Adrenal gland (tissue), 12 donors: ENCODE results near the gene RPS6KC1. TPM values are rescaled to one million over a fixed set of nuclear protein-coding genes. Genes with fewer than 3 reads are reported as not detected.
"Not testable (repeated sequence)": the region's sequence is repeated elsewhere in the genome, so short reads cannot be mapped to it uniquely, and the experiment has no call there.

Experiments
- DNase-seq, 7 donors: peaks; one replicate each; pipeline ENCODE4 v3.0.0-alpha.2; 2019 to 2020
- H3K27ac ChIP-seq, 5 donors: fragments of 200-600 bp; sonication (generic) in 4 of 5; 1 replicate in 3 of 5; 2 replicates in 2 of 5; pipeline versions ENCODE4 v1.5.1 to v1.8.0; 2016 to 2020; ENCODE audit warnings: mild to moderate bottlenecking in 1 of 5
- H3K27me3 ChIP-seq: fragments of 200-600 bp; 2 replicates; pipeline ENCODE4 v1.8.0; 2021
- H3K36me3 ChIP-seq, 2 donors: fragments of 200-600 bp; replicated peaks in 1 of 2; 1 replicate in 1 of 2; 2 replicates in 1 of 2; pipeline versions ENCODE4 v1.5.1 to v1.8.0; 2018 to 2022
- H3K4me1 ChIP-seq, 2 donors: fragments of 200-600 bp; replicated peaks in 1 of 2; 1 replicate in 1 of 2; 2 replicates in 1 of 2; pipeline versions ENCODE4 v1.5.1 to v1.8.0; 2018 to 2021
- H3K4me3 ChIP-seq, 4 donors: fragments of 200-600 bp; sonication (generic) in 3 of 4; one replicate each; pipeline ENCODE4 v1.5.1; 2016 to 2018
- H3K9me3 ChIP-seq, 3 donors: fragments of 200-600 bp; sonication (generic) in 1 of 3; replicated peaks in 1 of 3; 1 replicate in 2 of 3; 2 replicates in 1 of 3; pipeline versions ENCODE4 v1.5.1 to v1.8.0; 2016 to 2021
- CTCF ChIP-seq, 6 experiments: fragments of 450-650 bp in 4 of 6; fragments of 200-600 bp in 2 of 6; sonication (generic) in 1 of 6; IDR thresholded peaks; 1 replicate in 5 of 6; 2 replicates in 1 of 6; pipeline versions ENCODE4 v1.5.1 to v1.8.0; 2016 to 2021; ENCODE audit warnings: antibody characterized with exemption in 6 of 6, mild to moderate bottlenecking in 2 of 6, moderate library complexity in 1 of 6
- POLR2A ChIP-seq, 2 donors: fragments of 450-650 bp; IDR thresholded peaks; one replicate each; pipeline ENCODE4 v1.6.1; 2017; ENCODE audit warnings: antibody characterized with exemption in 2 of 2, mild to moderate bottlenecking in 2 of 2, moderate library complexity in 1 of 2
- WGBS, 4 donors: extraction: QIAGEN DNeasy Blood & Tissue Kit in 2 of 4; methylation state at CpG; one replicate each; pipeline versions ENCODE4 v1.1.5 to v1.1.7; 2013 to 2017; 5-methylcytosine and 5-hydroxymethylcytosine counted together
- intact Hi-C, 2 donors: fragments of 100-400 bp; cut with DNase I; formaldehyde crosslinking; loops; one replicate each; pipeline versions ENCODE4 v1.14.1 to v1.15.0; 2022 to 2023
- polyA plus RNA-seq, 3 donors: library from polyadenylated mRNA; stranded (reverse); fragments of 200-250 nt in 2 of 3; fragments of 350-450 nt in 1 of 3; fragmentation: Illumina TruSeq in 1 of 3; extraction: RNeasy Lipid Tissue Mini Kit (QIAGEN cat#74804) in 1 of 3; gene quantifications; one replicate each; pipeline ENCODE4 v1.2.3, GENCODE V29; 2013 to 2014
- total RNA-seq, 9 donors: library from RNA; depleted of rRNA in 4 of 9; stranded (reverse); fragments of >200 nt in 4 of 9; fragments of 120-200 nt in 1 of 9; fragmentation: NEBNext Ultra II Directional in 1 of 9; extraction: Animal tissue kit (Norgen Biotek cat#: 25700) in 1 of 9; gene quantifications; one replicate each; pipeline versions ENCODE4 v1.1.0 to v1.2.4, GENCODE V29; 2013 to 2023
- donor health status: healthy with polysubstance abuse.
- donor health status: Bipolar disorder and iron deficiency.
- donor health status: DM: yes; HTN: yes; CAD: no.
- donor health status: DM: no; HTN: no; CAD: no.
- donor health status: DM: no; HTN: no; CAD: no.
- donor health status: DM: yes; HTN: yes; CAD: no.

RPS6KC1 gene
- total and polyA plus RNA-seq, 12 donors, result 7.6 to 67.2 (median 26.2) TPM

DNA sequence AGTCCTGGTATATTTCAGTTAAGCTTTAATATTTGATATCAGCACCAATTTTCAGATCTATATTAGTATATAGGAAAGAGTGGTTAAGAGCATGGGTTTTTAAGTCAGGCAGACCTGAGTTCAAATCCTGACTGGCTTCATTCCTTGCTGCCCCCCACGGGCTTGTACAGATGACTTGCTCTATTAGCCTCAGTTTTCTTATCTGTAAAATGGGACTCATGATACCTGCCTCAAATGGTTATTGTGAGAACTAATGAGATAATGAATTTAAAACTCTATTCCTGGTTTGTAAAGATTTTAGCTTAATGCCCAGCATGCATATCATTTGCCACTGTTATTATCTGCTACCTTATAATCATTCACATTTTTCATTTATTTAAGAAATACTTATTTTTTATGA, 264.5 kb downstream of the RPS6KC1 start:
- no peak for DNase-seq
- Histone ChIP-seq H3K27me3 (no peaks in the 10 kb centered on the region), H3K9me3 (no peaks in the 10 kb centered on the region), H3K4me3 (no peak overlapping the region), H3K4me1 (no peaks in the 10 kb centered on the region), H3K27ac (no peak overlapping the region), H3K36me3 (no peaks in the 10 kb centered on the region)
- 70 to 94% (median 88%) methylated on average over 1 of the region's 1 CpG for WGBS, 4 donors
- intact Hi-C loops, result no loop called here
- TF ChIP-seq POLR2A (IDR thresholded peaks at IDR 0.05) (no peak), CTCF (IDR thresholded peaks at IDR 0.05) (no peak)

GRCh38 chr1:213318458-213318857, 267.4 kb downstream of the RPS6KC1 start:
- H3K27me3 ChIP-seq, H3K27ac ChIP-seq, H3K36me3 ChIP-seq, intact Hi-C loops, DNase-seq, H3K4me3 ChIP-seq, H3K4me1 ChIP-seq, H3K9me3 ChIP-seq: not testable (repeated sequence)
- 67 to 82% (median 76%) methylated on average over 1 of the region's 1 CpG for WGBS, 4 donors

DNA sequence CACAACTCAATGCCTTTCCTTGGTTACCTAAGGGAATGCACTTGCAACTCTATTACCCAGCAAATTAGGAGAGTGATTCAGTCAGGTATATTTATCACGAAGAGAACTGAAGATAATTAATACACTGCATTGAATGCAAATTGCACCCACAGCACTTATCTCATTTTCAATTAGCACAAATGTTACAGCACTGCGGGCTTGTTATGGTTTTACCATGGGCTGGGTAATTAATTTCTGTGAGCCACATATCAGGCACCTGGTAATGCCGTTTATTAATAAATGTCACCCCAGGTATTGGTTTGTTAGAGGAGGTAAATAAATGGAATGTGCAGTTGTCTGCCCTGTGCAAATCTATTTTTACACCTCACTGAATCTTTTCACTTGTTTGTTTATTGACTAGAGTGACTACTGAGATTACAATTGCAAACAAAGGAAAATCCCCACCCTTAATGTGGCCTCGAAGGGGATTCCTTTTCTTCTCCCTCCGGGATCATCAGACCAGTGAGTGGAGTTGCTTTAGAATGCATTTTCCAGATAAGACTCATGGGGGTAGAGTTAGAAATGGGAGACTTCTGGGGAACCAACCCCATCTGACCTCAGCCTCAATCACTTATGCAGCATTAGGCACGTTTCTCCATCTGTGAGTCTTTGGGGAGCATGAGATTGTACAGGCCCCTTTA, 269.3 kb downstream of the RPS6KC1 start:
- no peak overlapping the region for H3K4me3 ChIP-seq
- H3K4me1 ChIP-seq, result no peaks in the 10 kb centered on the region
- intact Hi-C loops, result no loop called here
- 70 to 88% (median 79%) methylated on average over 6 of the region's 6 CpGs for WGBS, 4 donors
- no peaks in the 10 kb centered on the region for H3K27me3 ChIP-seq
- H3K27ac ChIP-seq, result no peak overlapping the region
- no peaks in the 10 kb centered on the region for H3K36me3 ChIP-seq
- no peaks in the 10 kb centered on the region for H3K9me3 ChIP-seq
- TF ChIP-seq CTCF (IDR thresholded peaks at IDR 0.05) (no peak), POLR2A (IDR thresholded peaks at IDR 0.05) (no peak)
- no peak for DNase-seq

Other genes with a start within 250 kb of the RPS6KC1 start
- under 1 TPM in 2 of 9 donors, not detected in 7; 0.39 to 0.56 TPM for gene SPATA45, start 203.6 kb upstream of the RPS6KC1 start, total RNA-seq
- not detected for gene SPATA45, start 203.6 kb upstream of the RPS6KC1 start, polyA plus RNA-seq
- 10 to 100 TPM in 1 of 9 donors, 1 to 10 TPM in 8; 1.7 to 34.2 (median 4.9) TPM for gene FLVCR1, start 193.0 kb upstream of the RPS6KC1 start, total RNA-seq
- 10 to 100 TPM in 1 of 3 donors, 1 to 10 TPM in 2; 3.5 to 18.0 (median 4.1) TPM for gene FLVCR1, start 193.0 kb upstream of the RPS6KC1 start, polyA plus RNA-seq
- gene VASH2, start 100.7 kb upstream of the RPS6KC1 start, total RNA-seq, result 1 to 10 TPM in 1 of 9 donors, under 1 TPM in 5, not detected in 3; 0.25 to 5.5 (median 0.41) TPM
- under 1 TPM; 0.16 to 0.33 (median 0.17) TPM for gene VASH2, start 100.7 kb upstream of the RPS6KC1 start, polyA plus RNA-seq
- gene ANGEL2, start 35.4 kb upstream of the RPS6KC1 start, total RNA-seq, result 10 to 100 TPM; 18.7 to 47.3 (median 30.1) TPM
- 10 to 100 TPM; 17.7 to 23.9 (median 20.1) TPM for gene ANGEL2, start 35.4 kb upstream of the RPS6KC1 start, polyA plus RNA-seq